ENCODE results near the gene MIS18BP1. TPM values are rescaled to one million over a fixed set of nuclear protein-coding genes. Genes with fewer than 3 reads are reported as not detected.

The MIS18BP1 gene
- total and polyA plus RNA-seq, 4 donors = 3.6 to 39.9 (median 13.5) TPM

DNA sequence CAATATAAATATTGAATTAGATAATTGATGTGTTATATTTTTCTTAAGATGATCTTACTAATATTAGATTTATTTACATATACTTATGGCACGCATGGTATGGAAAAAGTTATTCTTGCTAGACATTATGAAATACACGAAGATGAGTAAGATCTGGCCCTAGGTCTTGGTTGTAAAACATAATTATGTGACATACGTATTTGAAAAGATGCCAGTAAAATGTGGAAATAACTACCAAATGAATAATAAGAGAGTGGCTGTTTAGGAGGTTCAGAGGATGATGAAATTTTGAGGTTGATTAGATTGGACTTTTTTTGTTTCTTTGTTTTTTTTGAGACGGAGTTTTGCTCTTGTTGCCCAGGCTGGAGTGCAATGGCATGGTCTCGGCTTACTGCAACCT is 75.9 kb downstream of the MIS18BP1 start:
- TF ChIP-seq GABPA (IDR thresholded peaks at IDR 0.05 in 1 of 2, conservative IDR thresholded peaks at IDR 0.05 in 1 of 2) (no peak), FOXA2 (IDR thresholded peaks at IDR 0.05) (no peak), HNF4G (IDR thresholded peaks at IDR 0.05) (no peak), YY1 (IDR thresholded peaks at IDR 0.05) (no peak), NR2F2 (IDR thresholded peaks at IDR 0.05) (no peak), SP1 (IDR thresholded peaks at IDR 0.05) (no peak), TAF1 (conservative IDR thresholded peaks at IDR 0.05) (no peak), EGR1 (IDR thresholded peaks at IDR 0.05; ENCODE audit: low read depth in 2 of 2) (no peak), RAD21 (IDR thresholded peaks at IDR 0.05) (no peak), ZBTB33 (IDR thresholded peaks at IDR 0.05) (no peak), FOXA1 (IDR thresholded peaks at IDR 0.05) (no peak), MAX (IDR thresholded peaks at IDR 0.05) (no peak), JUND (IDR thresholded peaks at IDR 0.05) (no peak), HNF4A (conservative IDR thresholded peaks at IDR 0.05) (no peak)
- TF ChIP-seq, protein P1, sequence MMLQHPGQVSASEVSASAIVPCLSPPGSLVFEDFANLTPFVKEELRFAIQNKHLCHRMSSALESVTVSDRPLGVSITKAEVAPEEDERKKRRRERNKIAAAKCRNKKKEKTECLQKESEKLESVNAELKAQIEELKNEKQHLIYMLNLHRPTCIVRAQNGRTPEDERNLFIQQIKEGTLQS (IDR thresholded peaks at IDR 0.05) = no peak
- TF ChIP-seq, protein P2, sequence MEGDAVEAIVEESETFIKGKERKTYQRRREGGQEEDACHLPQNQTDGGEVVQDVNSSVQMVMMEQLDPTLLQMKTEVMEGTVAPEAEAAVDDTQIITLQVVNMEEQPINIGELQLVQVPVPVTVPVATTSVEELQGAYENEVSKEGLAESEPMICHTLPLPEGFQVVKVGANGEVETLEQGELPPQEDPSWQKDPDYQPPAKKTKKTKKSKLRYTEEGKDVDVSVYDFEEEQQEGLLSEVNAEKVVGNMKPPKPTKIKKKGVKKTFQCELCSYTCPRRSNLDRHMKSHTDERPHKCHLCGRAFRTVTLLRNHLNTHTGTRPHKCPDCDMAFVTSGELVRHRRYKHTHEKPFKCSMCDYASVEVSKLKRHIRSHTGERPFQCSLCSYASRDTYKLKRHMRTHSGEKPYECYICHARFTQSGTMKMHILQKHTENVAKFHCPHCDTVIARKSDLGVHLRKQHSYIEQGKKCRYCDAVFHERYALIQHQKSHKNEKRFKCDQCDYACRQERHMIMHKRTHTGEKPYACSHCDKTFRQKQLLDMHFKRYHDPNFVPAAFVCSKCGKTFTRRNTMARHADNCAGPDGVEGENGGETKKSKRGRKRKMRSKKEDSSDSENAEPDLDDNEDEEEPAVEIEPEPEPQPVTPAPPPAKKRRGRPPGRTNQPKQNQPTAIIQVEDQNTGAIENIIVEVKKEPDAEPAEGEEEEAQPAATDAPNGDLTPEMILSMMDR (IDR thresholded peaks at IDR 0.05; ENCODE audit: low read depth, low read length, missing input control) = no peak
- TF ChIP-seq, protein P3, sequence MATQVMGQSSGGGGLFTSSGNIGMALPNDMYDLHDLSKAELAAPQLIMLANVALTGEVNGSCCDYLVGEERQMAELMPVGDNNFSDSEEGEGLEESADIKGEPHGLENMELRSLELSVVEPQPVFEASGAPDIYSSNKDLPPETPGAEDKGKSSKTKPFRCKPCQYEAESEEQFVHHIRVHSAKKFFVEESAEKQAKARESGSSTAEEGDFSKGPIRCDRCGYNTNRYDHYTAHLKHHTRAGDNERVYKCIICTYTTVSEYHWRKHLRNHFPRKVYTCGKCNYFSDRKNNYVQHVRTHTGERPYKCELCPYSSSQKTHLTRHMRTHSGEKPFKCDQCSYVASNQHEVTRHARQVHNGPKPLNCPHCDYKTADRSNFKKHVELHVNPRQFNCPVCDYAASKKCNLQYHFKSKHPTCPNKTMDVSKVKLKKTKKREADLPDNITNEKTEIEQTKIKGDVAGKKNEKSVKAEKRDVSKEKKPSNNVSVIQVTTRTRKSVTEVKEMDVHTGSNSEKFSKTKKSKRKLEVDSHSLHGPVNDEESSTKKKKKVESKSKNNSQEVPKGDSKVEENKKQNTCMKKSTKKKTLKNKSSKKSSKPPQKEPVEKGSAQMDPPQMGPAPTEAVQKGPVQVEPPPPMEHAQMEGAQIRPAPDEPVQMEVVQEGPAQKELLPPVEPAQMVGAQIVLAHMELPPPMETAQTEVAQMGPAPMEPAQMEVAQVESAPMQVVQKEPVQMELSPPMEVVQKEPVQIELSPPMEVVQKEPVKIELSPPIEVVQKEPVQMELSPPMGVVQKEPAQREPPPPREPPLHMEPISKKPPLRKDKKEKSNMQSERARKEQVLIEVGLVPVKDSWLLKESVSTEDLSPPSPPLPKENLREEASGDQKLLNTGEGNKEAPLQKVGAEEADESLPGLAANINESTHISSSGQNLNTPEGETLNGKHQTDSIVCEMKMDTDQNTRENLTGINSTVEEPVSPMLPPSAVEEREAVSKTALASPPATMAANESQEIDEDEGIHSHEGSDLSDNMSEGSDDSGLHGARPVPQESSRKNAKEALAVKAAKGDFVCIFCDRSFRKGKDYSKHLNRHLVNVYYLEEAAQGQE (IDR thresholded peaks at IDR 0.05) = no peak
- Histone ChIP-seq H3K27ac (ENCODE audit: low read depth in 1 of 2, low read length in 2 of 2) (no peak overlapping the region), H3K36me3 (ENCODE audit: control insufficient read depth in 4 of 4, insufficient read depth in 3 of 4, low read depth in 1 of 4, low read length in 3 of 4) (no peaks in the 10 kb centered on the region), H3K27me3 (ENCODE audit: control insufficient read depth in 4 of 4, insufficient read depth in 4 of 4, low read length in 3 of 4) (no peaks in the 10 kb centered on the region), H3K4me1 (ENCODE audit: control insufficient read depth in 4 of 4, insufficient read depth in 4 of 4, low read length in 3 of 4) (no peaks in the 10 kb centered on the region), H3K9me3 (ENCODE audit: control insufficient read depth in 4 of 4, low read length in 3 of 4) (no peaks in the 10 kb centered on the region), H3K4me3 (ENCODE audit: low read depth in 1 of 3, low read length in 3 of 3) (no peak overlapping the region), H3K9ac (ENCODE audit: low read depth in 1 of 2, low read length in 2 of 2) (no peak overlapping the region)
- WGBS = 89% methylated on average over 5 of the region's 5 CpGs
- no peak for DNase-seq (ENCODE audit: low spot score)

GRCh38 chr14:45169906-45170305 is 83.1 kb downstream of the MIS18BP1 start:
- no peak for DNase-seq (ENCODE audit: low spot score)
- H3K4me3 ChIP-seq (ENCODE audit: low read depth in 1 of 3, low read length in 3 of 3) = no peak overlapping the region
- H3K27me3 ChIP-seq (ENCODE audit: control insufficient read depth in 4 of 4, insufficient read depth in 4 of 4, low read length in 3 of 4) = no peaks in the 10 kb centered on the region
- peaks cover 0 to 3% (median 1%) of the 10 kb centered on the region in 4 donors for H3K36me3 ChIP-seq (ENCODE audit: control insufficient read depth in 4 of 4, insufficient read depth in 3 of 4, low read depth in 1 of 4, low read length in 3 of 4)
- no peak overlapping the region for H3K9ac ChIP-seq (ENCODE audit: low read depth in 1 of 2, low read length in 2 of 2)
- H3K27ac ChIP-seq (ENCODE audit: low read depth in 1 of 2, low read length in 2 of 2) = no peak overlapping the region
- H3K4me1 ChIP-seq (ENCODE audit: control insufficient read depth in 4 of 4, insufficient read depth in 4 of 4, low read length in 3 of 4) = no peaks in the 10 kb centered on the region
- no peaks in the 10 kb centered on the region for H3K9me3 ChIP-seq (ENCODE audit: control insufficient read depth in 4 of 4, low read length in 3 of 4)
- TF ChIP-seq HNF4A (conservative IDR thresholded peaks at IDR 0.05) (no peak), GABPA (IDR thresholded peaks at IDR 0.05 in 1 of 2, conservative IDR thresholded peaks at IDR 0.05 in 1 of 2) (no peak), JUND (IDR thresholded peaks at IDR 0.05) (no peak), FOXA2 (IDR thresholded peaks at IDR 0.05) (no peak), FOXA1 (IDR thresholded peaks at IDR 0.05) (no peak), NR2F2 (IDR thresholded peaks at IDR 0.05) (no peak), SP1 (IDR thresholded peaks at IDR 0.05) (no peak), MAX (IDR thresholded peaks at IDR 0.05) (no peak), ZBTB33 (IDR thresholded peaks at IDR 0.05) (no peak), TAF1 (conservative IDR thresholded peaks at IDR 0.05) (no peak), EGR1 (IDR thresholded peaks at IDR 0.05; ENCODE audit: low read depth in 2 of 2) (no peak)
- TF ChIP-seq, protein P1 (IDR thresholded peaks at IDR 0.05) = no peak
- TF ChIP-seq, protein P2 (IDR thresholded peaks at IDR 0.05; ENCODE audit: low read depth, low read length, missing input control) = no peak

All from liver (tissue), 9 donors.